Tibial artery (tissue), 4 donors: Measurements from ENCODE around the gene FERMT2.

Source experiments
- DNase-seq, 2 donors: peaks; one replicate each; pipeline ENCODE4 v3.0.0-alpha.2; 2019
- H3K27ac ChIP-seq, 2 donors: fragments of 200-600 bp; sonication (generic) in 1 of 2; 1 replicate in 1 of 2; 2 replicates in 1 of 2; pipeline ENCODE4 v1.5.1; 2018 to 2019; ENCODE audit warnings: mild to moderate bottlenecking in 1 of 2
- H3K27me3 ChIP-seq, 2 donors: fragments of 200-600 bp; sonication (generic) in 1 of 2; one replicate each; pipeline versions ENCODE4 v1.5.1 to v1.6.0; 2016 to 2019
- H3K36me3 ChIP-seq, 3 donors: fragments of 200-600 bp; sonication (generic) in 2 of 3; one replicate each; pipeline ENCODE4 v1.5.1; 2016 to 2019; ENCODE audit warnings: mild to moderate bottlenecking in 2 of 3
- H3K4me1 ChIP-seq, 4 donors: fragments of 200-600 bp; sonication (generic) in 2 of 4; 1 replicate in 3 of 4; 2 replicates in 1 of 4; pipeline ENCODE4 v1.5.1; 2016 to 2019
- H3K4me3 ChIP-seq, 2 donors: fragments of 200-600 bp; sonication (generic) in 1 of 2; 1 replicate in 1 of 2; 2 replicates in 1 of 2; pipeline ENCODE4 v1.5.1; 2018 to 2019; ENCODE audit warnings: mild to moderate bottlenecking in 2 of 2
- H3K9me3 ChIP-seq, 3 donors: fragments of 200-600 bp; sonication (generic) in 1 of 3; one replicate each; pipeline ENCODE4 v1.5.1; 2016 to 2019
- CTCF ChIP-seq, 2 experiments: fragments of 200-600 bp in 1 of 2; fragments of 450-650 bp in 1 of 2; IDR thresholded peaks; one replicate each; pipeline ENCODE4 v1.5.1; 2017 to 2019; ENCODE audit warnings: antibody characterized with exemption in 2 of 2, mild to moderate bottlenecking in 1 of 2, moderate library complexity in 1 of 2
- intact Hi-C: fragments of 100-400 bp; cut with DNase I; formaldehyde crosslinking; loops from one replicate; pipeline ENCODE4 v1.15.0; 2023; ENCODE audit warnings: low total_unique reads

FERMT2 gene

DNA sequence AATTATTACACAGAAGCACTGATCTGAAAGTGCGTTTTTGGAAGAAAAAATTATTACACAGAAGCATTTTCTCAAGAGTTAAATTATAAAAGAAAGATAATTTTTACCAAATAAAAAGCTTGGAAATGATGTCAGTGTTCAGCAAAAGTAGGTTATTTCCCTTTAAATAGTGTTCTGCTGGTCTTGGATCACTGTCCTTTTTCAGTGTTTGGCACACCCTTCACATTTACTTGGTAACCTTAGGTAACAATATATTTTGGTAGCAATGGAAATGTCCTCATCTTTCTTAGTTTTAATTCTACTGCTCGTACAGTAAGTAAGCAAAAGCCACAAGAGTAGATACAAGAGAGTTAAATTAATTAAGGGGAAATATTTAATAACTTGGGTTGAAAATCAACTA lies 40.3 kb downstream of the FERMT2 start:
- intact Hi-C loops = no loop called here

DNA sequence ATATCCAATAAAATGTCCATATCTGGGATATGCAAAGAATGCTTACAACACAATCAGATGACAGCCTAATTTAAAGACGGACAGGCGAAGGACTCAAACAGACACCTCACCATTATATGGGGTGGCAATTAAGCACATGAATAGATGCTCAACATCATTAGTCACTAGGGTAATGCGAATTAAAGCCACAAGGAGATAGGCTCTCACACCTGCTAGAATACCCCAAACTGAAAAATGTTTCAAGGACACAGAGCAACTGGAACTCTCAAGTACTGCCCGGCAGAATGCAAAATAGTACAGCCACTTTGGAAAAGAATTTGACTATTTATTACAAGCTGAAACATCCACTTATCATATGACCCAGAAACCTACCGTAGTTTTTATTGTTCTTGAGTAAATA lies 42.9 kb downstream of the FERMT2 start:
- peaks cover 0 to 97% (median 35%) of the 10 kb centered on the region in 4 donors for H3K4me1 ChIP-seq
- H3K9me3 ChIP-seq = no peaks in the 10 kb centered on the region
- peak overlapping the region; percentile 58 to 73 for H3K27ac ChIP-seq
- H3K4me3 ChIP-seq = no peak overlapping the region
- no peaks in the 10 kb centered on the region for H3K27me3 ChIP-seq
- TF ChIP-seq CTCF (IDR thresholded peaks at IDR 0.05) = no peak
- intact Hi-C loops = loop anchor here (5.0 kb wide), 1 partner anchor 39 kb away; no protein-coding TSS in a partner anchor
- no peak for DNase-seq
- peaks cover 0 to 12% (median 0%) of the 10 kb centered on the region in 3 donors for H3K36me3 ChIP-seq

More for the DNA sequence above, 40.3 kb downstream of the FERMT2 start:
- no peak for TF ChIP-seq CTCF (IDR thresholded peaks at IDR 0.05)
- H3K9me3 ChIP-seq = no peaks in the 10 kb centered on the region
- H3K27me3 ChIP-seq = no peaks in the 10 kb centered on the region
- DNase-seq = no peak
- no peak overlapping the region for H3K4me3 ChIP-seq
- H3K27ac ChIP-seq = peak overlapping the region; percentile 58 to 61
- peaks cover 0 to 96% (median 31%) of the 10 kb centered on the region in 4 donors for H3K4me1 ChIP-seq
- peaks cover 0 to 12% (median 0%) of the 10 kb centered on the region in 3 donors for H3K36me3 ChIP-seq

DNA sequence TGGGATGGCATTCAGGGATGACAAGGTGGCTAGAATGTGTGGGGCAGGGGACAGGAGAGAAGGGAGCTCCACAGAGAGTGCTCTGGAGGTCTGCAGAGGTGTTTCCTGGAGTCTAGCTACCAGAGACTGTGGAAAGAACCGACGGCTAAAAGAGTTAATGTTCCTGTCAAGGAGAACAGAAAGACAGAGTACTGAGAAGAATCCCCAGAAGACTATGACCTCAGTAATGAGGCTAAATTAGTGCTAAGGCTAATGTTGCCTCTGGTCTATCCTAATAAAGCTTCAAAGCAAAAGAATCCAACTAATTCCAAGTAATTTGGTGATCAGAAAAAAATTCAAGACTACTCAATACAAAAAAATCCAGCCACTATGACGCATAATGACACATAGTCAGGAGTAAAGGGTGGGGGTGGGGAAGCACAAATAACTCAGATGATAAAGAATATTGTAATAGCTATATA lies 44.7 kb downstream of the FERMT2 start:
- DNase-seq = no peak
- Histone ChIP-seq H3K4me1 (peaks cover 0 to 97% (median 34%) of the 10 kb centered on the region in 4 donors), H3K27ac (peak overlapping the region; percentile 60 to 73), H3K9me3 (no peaks in the 10 kb centered on the region), H3K27me3 (no peaks in the 10 kb centered on the region), H3K36me3 (peaks cover 8 to 19% (median 9%) of the 10 kb centered on the region in 3 donors), H3K4me3 (peak overlapping the region in 1 of 2 donors; percentile 0)
- intact Hi-C loops = loop anchor here (5.0 kb wide), 1 partner anchor 41 kb away; no protein-coding TSS in a partner anchor
- no peak for TF ChIP-seq CTCF (IDR thresholded peaks at IDR 0.05)

DNA sequence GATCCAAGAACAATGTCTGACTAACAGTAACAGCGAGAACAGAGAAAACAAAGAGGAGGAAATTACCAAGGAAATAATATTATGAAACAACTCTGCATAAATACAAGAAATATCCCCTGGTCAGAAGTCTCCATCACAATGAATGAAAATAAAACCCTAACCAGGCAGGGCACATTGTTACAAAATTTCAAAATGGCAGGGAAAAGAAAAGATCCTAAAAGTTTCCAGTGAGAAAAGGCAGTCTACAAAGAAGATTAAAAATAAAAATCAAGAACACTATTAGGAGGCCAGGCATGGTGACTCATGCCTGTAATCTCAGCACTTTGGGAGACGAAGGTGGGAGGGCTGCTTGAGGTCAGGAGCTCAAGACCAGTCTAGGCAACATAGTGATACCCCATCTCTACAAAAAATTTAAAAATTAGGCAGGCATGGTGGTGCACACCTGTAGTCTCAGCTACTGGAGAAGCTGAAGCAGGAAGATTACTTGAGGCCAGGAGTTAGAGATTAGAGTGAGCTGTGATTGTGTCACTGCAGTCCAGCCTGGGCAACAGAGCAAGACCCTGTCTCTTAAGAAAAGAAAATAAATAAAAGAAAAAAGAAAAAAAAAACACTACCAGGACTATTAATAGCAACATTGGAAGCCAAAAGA lies 47.8 kb downstream of the FERMT2 start:
- Histone ChIP-seq H3K4me1 (peaks cover 0 to 95% (median 20%) of the 10 kb centered on the region in 4 donors), H3K4me3 (no peak overlapping the region), H3K27me3 (no peaks in the 10 kb centered on the region), H3K36me3 (peaks cover 7 to 9% (median 8%) of the 10 kb centered on the region in 3 donors), H3K27ac (peak overlapping the region; percentile 41 to 46), H3K9me3 (no peaks in the 10 kb centered on the region)
- DNase-seq = no peak
- no peak for TF ChIP-seq CTCF (IDR thresholded peaks at IDR 0.05)
- intact Hi-C loops = no loop called here

DNA sequence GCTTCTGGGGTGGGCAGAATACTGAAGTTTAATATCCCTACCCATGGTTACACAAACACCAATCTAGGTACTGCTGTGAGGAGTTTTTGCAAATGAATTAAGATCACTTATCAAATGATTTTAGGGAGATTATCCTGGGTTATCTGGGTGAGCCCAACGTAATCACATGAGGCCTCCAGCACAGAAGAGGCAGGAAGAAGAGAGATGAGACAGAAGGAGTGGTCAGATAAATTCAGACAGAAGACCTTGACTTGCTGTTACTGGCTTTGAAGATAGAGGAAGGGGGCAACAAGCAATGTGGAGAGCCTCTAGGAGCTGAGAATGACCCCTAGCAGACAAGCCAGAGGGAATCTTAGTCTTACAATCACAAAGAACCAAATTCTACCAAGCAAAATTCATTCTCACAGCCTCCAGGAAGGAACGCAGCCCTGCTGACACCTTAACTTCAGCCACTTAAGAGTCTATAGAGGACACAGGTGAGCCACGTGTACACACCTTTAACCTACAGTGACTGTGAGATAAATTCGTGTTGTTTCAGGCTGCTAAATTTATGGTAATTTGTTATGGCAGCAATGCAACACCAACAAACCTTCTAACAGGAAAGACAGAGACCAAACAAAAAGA lies 49.4 kb downstream of the FERMT2 start:
- no peak for DNase-seq
- peak overlapping the region; percentile 20 to 35 for H3K27ac ChIP-seq

More for the DNA sequence above, 49.4 kb downstream of the FERMT2 start:
- Histone ChIP-seq H3K4me1 (peaks cover 0 to 92% (median 14%) of the 10 kb centered on the region in 4 donors), H3K27me3 (no peaks in the 10 kb centered on the region), H3K36me3 (peaks cover 7 to 9% (median 8%) of the 10 kb centered on the region in 3 donors), H3K9me3 (no peaks in the 10 kb centered on the region), H3K4me3 (no peak overlapping the region)
- TF ChIP-seq CTCF (IDR thresholded peaks at IDR 0.05) = no peak
- intact Hi-C loops = no loop called here
